PC-9 (cell line): Measurements from ENCODE around the gene TMEM207. TPM values are rescaled to one million over a fixed set of nuclear protein-coding genes. Genes with fewer than 3 reads are reported as not detected.

Source experiments
- BruUV-seq: library from RNA; stranded (reverse); fragments of 400-500 nt; replicated peaks from 2 replicates; lab custom pipeline; 2021; lab: Mats Ljungman, UMichigan
- CTCF ChIA-PET: fragments of 300-600 bp; sonication (Branson Sonifier 250); formaldehyde crosslinking; loops from one replicate; lab custom pipeline; 2022; ENCODE audit warnings: antibody characterized with exemption; lab: Charles Lee
- POLR2A ChIA-PET: fragments of 300-600 bp; sonication (Branson Sonifier 250); formaldehyde crosslinking; loops from one replicate; lab custom pipeline; 2022; ENCODE audit warnings: antibody characterized with exemption; ENCODE audit not compliant: unreplicated experiment; lab: Charles Lee
- DNase-seq, 2 experiments: peaks; one replicate each; pipeline versions ENCODE4 v3.0.0 to v3.0.0-alpha.2; 2015 to 2022; ENCODE audit warnings: mixed read lengths in 1 of 2
- H2AFZ ChIP-seq: fragments of 200-600 bp; sonication (generic); 2 replicates; pipeline ENCODE4 v1.8.1; 2017; ENCODE audit warnings: antibody characterized with exemption
- H3F3A ChIP-seq: fragments of 200-600 bp; sonication (generic); 2 replicates; pipeline ENCODE4 v1.8.1; 2017; ENCODE audit warnings: antibody characterized with exemption, mild to moderate bottlenecking, low read depth; ENCODE audit not compliant: insufficient read depth
- H3K27ac ChIP-seq: fragments of 200-600 bp; sonication (generic); 2 replicates; pipeline ENCODE4 v1.6.1; 2016; ENCODE audit warnings: mixed run types
- H3K27me3 ChIP-seq: fragments of 200-600 bp; sonication (generic); 2 replicates; pipeline ENCODE4 v1.6.1; 2016; ENCODE audit warnings: low read depth, mixed run types; ENCODE audit not compliant: insufficient read depth
- H3K36me3 ChIP-seq: fragments of 200-600 bp; sonication (generic); 2 replicates; pipeline ENCODE4 v1.6.1; 2016; ENCODE audit warnings: low read depth, mixed run types
- H3K4me1 ChIP-seq: fragments of 200-600 bp; sonication (generic); replicated peaks from 2 replicates; pipeline ENCODE4 v1.6.1; 2016; ENCODE audit warnings: mixed run types; ENCODE audit not compliant: insufficient read depth
- H3K4me2 ChIP-seq: fragments of 200-600 bp; sonication (generic); 2 replicates; pipeline ENCODE4 v1.6.1; 2017; ENCODE audit warnings: mixed run types
- H3K4me3 ChIP-seq: fragments of 200-600 bp; sonication (generic); 2 replicates; pipeline ENCODE4 v1.6.1; 2016; ENCODE audit warnings: mixed run types
- H3K79me2 ChIP-seq: fragments of 200-600 bp; sonication (generic); 2 replicates; pipeline ENCODE4 v1.6.1; 2017; ENCODE audit warnings: low read depth, mixed run types
- H3K9me2 ChIP-seq: fragments of 200-600 bp; sonication (generic); 2 replicates; pipeline ENCODE4 v1.8.1; 2017; ENCODE audit warnings: mild to moderate bottlenecking; ENCODE audit not compliant: insufficient read depth
- H3K9me3 ChIP-seq: fragments of 200-600 bp; sonication (generic); 2 replicates; pipeline ENCODE4 v1.8.1; 2016; ENCODE audit warnings: low read depth; ENCODE audit not compliant: insufficient read depth
- H4K20me1 ChIP-seq: fragments of 200-600 bp; sonication (generic); 2 replicates; pipeline ENCODE4 v1.8.1; 2017; ENCODE audit not compliant: insufficient read depth
- EZH2 ChIP-seq: fragments of 200-600 bp; sonication (generic); IDR thresholded peaks from 2 replicates; pipeline ENCODE4 v1.8.0; 2017; ENCODE audit warnings: antibody characterized with exemption, low read depth
- intact Hi-C: fragments of 100-400 bp; cut with micrococcal nuclease; formaldehyde crosslinking; loops from one replicate; pipeline ENCODE4 v1.10.0; 2022; ENCODE audit not compliant: unreplicated experiment
- total RNA-seq: library from RNA; stranded (reverse); gene quantifications from 2 replicates; pipeline ENCODE4 v1.2.3, GENCODE V29; 2021
- TF ChIP-seq, protein P1 (sequence below): fragments of 200-600 bp; sonication (generic); conservative IDR thresholded peaks from 2 replicates; pipeline ENCODE4 v1.6.1; 2017; ENCODE audit warnings: mixed run types, antibody characterized with exemption, mild to moderate bottlenecking, moderate library complexity

Gene TMEM207
- total RNA-seq, 1 experiment from 2014 or later: not detected

DNA sequence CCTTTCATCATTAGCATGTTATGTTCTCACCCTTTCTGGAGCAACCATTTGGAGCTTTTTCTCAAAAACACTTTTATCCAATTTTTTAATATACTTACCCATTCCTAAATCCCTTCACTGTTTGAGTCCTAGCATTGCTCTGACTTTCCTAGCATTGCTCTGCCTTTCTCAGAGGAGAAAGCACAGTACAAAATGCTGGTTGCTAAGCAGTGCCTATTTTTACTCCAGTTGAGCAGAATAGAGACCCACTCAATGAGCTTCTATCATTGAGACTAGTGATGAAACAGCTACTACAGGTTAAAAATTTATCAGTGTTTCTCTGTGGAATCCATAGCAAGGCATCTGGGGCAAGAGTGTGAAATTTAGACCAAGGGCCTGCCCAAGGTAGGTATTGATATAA, 42.4 kb upstream of the TMEM207 start:
- no peak for DNase-seq
- no peak overlapping the region for H3K4me3 ChIP-seq
- no peaks in the 10 kb centered on the region for H4K20me1 ChIP-seq
- no peaks in the 10 kb centered on the region for H3K27me3 ChIP-seq
- no peaks in the 10 kb centered on the region for H3K36me3 ChIP-seq
- no peak overlapping the region for H3K27ac ChIP-seq
- POLR2A ChIA-PET: no interaction called here
- no peak for TF ChIP-seq EZH2
- TF ChIP-seq, protein P1, sequence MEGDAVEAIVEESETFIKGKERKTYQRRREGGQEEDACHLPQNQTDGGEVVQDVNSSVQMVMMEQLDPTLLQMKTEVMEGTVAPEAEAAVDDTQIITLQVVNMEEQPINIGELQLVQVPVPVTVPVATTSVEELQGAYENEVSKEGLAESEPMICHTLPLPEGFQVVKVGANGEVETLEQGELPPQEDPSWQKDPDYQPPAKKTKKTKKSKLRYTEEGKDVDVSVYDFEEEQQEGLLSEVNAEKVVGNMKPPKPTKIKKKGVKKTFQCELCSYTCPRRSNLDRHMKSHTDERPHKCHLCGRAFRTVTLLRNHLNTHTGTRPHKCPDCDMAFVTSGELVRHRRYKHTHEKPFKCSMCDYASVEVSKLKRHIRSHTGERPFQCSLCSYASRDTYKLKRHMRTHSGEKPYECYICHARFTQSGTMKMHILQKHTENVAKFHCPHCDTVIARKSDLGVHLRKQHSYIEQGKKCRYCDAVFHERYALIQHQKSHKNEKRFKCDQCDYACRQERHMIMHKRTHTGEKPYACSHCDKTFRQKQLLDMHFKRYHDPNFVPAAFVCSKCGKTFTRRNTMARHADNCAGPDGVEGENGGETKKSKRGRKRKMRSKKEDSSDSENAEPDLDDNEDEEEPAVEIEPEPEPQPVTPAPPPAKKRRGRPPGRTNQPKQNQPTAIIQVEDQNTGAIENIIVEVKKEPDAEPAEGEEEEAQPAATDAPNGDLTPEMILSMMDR: no peak
- H3K79me2 ChIP-seq: no peaks in the 10 kb centered on the region
- BruUV-seq: no TSS peak
- H3K4me2 ChIP-seq: no peak overlapping the region
- intact Hi-C loops: no loop called here
- no peaks in the 10 kb centered on the region for H3K9me3 ChIP-seq
- H3K9me2 ChIP-seq: 0 out of 2 replicates have a peak, but pooled peaks cover 3% of the 10 kb centered on the region
- H3F3A ChIP-seq: no peaks in the 10 kb centered on the region
- no peak overlapping the region for H2AFZ ChIP-seq
- CTCF ChIA-PET: interaction anchor here (0.6 kb wide), 1 partner anchor 530 kb away, joined by 3 read pairs; no protein-coding TSS in a partner anchor
- peaks cover 8% of the 10 kb centered on the region; the same call in 1 of the 2 replicates for H3K4me1 ChIP-seq

GRCh38 chr3:190491533-190492054, 41.9 kb upstream of the TMEM207 start:
- intact Hi-C loops: no loop called here

GRCh38 chr3:190486908-190487607, 37.4 kb upstream of the TMEM207 start:
- H2AFZ ChIP-seq: no peak overlapping the region
- H3K4me3 ChIP-seq: no peak overlapping the region
- no peaks in the 10 kb centered on the region for H3K9me2 ChIP-seq
- H3K27me3 ChIP-seq: no peaks in the 10 kb centered on the region
- BruUV-seq: no TSS peak
- no peaks in the 10 kb centered on the region for H4K20me1 ChIP-seq
- TF ChIP-seq, protein P1: no peak
- no peak for TF ChIP-seq EZH2
- ChIA-PET CTCF (interaction anchor here (0.7 kb wide), 1 partner anchor 9 kb away, joined by 3 read pairs; no protein-coding TSS in a partner anchor), POLR2A (no interaction called here)
- H3K4me1 ChIP-seq: peaks cover 8% of the 10 kb centered on the region; the same call in 1 of the 2 replicates
- H3K36me3 ChIP-seq: no peaks in the 10 kb centered on the region
- H3K79me2 ChIP-seq: no peaks in the 10 kb centered on the region
- intact Hi-C loops: no loop called here
- no peak overlapping the region for H3K4me2 ChIP-seq
- H3K27ac ChIP-seq: no peak overlapping the region
- H3F3A ChIP-seq: no peaks in the 10 kb centered on the region
- no peaks in the 10 kb centered on the region for H3K9me3 ChIP-seq
- DNase-seq: no peak

More at GRCh38 chr3:190491533-190492054, 41.9 kb upstream of the TMEM207 start:
- Histone ChIP-seq H3K9me3 (no peaks in the 10 kb centered on the region), H3K27me3 (no peaks in the 10 kb centered on the region), H3K4me1 (peaks cover 8% of the 10 kb centered on the region; the same call in 1 of the 2 replicates), H3K4me3 (no peak overlapping the region), H3K36me3 (no peaks in the 10 kb centered on the region), H3K79me2 (no peaks in the 10 kb centered on the region), H3K9me2 (0 out of 2 replicates have a peak, but pooled peaks cover 3% of the 10 kb centered on the region), H2AFZ (0 out of 2 replicates have a peak overlapping the region, but pooled peaks have one; percentile 54), H4K20me1 (no peaks in the 10 kb centered on the region), H3K4me2 (no peak overlapping the region), H3K27ac (no peak overlapping the region), H3F3A (no peaks in the 10 kb centered on the region)
- ChIA-PET CTCF (interaction anchor here (0.6 kb wide), 1 partner anchor 530 kb away, joined by 3 read pairs; no protein-coding TSS in a partner anchor), POLR2A (no interaction called here)
- BruUV-seq: no TSS peak
- no peak for TF ChIP-seq EZH2
- TF ChIP-seq, protein P1: no peak
- peak in 1 of 2 experiments; percentile 60 for DNase-seq
